Activated CD8-positive, alpha-beta memory T cell treated with anti-CD3 and anti-CD28 coated beads, Interleukin-2, amount 50 U/mL, for 24 hours (primary cell): ENCODE results near the gene MRFAP1.
A peak's percentile ranks its signal among the peaks of the same experiment; 100 is the strongest.

ENCODE experiments used
- DNase-seq: peaks from one replicate; pipeline ENCODE4 v3.0.0-alpha.2; 2020; ENCODE audit errors: extremely low read depth

Gene MRFAP1

GRCh38 chr4:6640292-6641163 lies at the start of gene MRFAP1:
Gene MRFAP1 (plus strand): TSS chr4:6640685. CDS start chr4:6640863, 178 bp downstream.
- peak; percentile 79 for DNase-seq

- DNase-seq = no peak
Observed at GRCh38 chr4:6591313-6591712, 49.2 kb upstream of the MRFAP1 start.

GRCh38 chr4:6591781-6592180 lies 48.7 kb upstream of the MRFAP1 start:
- no peak for DNase-seq

- no peak for DNase-seq
Observed at GRCh38 chr4:6592804-6593563, 47.5 kb upstream of the MRFAP1 start.

- no peak for DNase-seq
Observed at GRCh38 chr4:6594341-6594740, 46.1 kb upstream of the MRFAP1 start.

- no peak for DNase-seq
Observed at GRCh38 chr4:6594826-6595355, 45.6 kb upstream of the MRFAP1 start.

- no peak for DNase-seq
Observed at GRCh38 chr4:6595897-6596537, 44.5 kb upstream of the MRFAP1 start.

GRCh38 chr4:6596948-6597347 lies 43.5 kb upstream of the MRFAP1 start:
- no peak for DNase-seq

GRCh38 chr4:6598127-6598526 lies 42.4 kb upstream of the MRFAP1 start:
- no peak for DNase-seq

GRCh38 chr4:6598641-6599040 lies 41.8 kb upstream of the MRFAP1 start:
- DNase-seq = no peak

- no peak for DNase-seq
Observed at GRCh38 chr4:6601661-6602250, 38.7 kb upstream of the MRFAP1 start.

GRCh38 chr4:6602289-6602688 lies 38.2 kb upstream of the MRFAP1 start:
- DNase-seq = no peak

GRCh38 chr4:6603128-6603527 lies 37.4 kb upstream of the MRFAP1 start:
- DNase-seq = no peak

GRCh38 chr4:6605114-6605513 lies 35.4 kb upstream of the MRFAP1 start:
- no peak for DNase-seq

- DNase-seq = no peak
Observed at GRCh38 chr4:6605605-6606004, 34.9 kb upstream of the MRFAP1 start.

- DNase-seq = no peak
Observed at GRCh38 chr4:6606465-6607235, 33.8 kb upstream of the MRFAP1 start.

- no peak for DNase-seq
Observed at GRCh38 chr4:6607368-6608055, 33.0 kb upstream of the MRFAP1 start.

GRCh38 chr4:6608758-6609414 lies 31.6 kb upstream of the MRFAP1 start:
- no peak for DNase-seq

GRCh38 chr4:6609415-6610079 lies 30.9 kb upstream of the MRFAP1 start:
- DNase-seq = no peak
